ENCODE measurements around the gene CLASRP.

Gene CLASRP

GRCh38 chr19:45020071-45020470 is 18.8 kb upstream of the CLASRP start:
- DNase-seq (ENCODE audit: low spot score) = no peak

- DNase-seq (ENCODE audit: low spot score) = no peak
Observed at GRCh38 chr19:45021971-45022370, 16.9 kb upstream of the CLASRP start.

DNA sequence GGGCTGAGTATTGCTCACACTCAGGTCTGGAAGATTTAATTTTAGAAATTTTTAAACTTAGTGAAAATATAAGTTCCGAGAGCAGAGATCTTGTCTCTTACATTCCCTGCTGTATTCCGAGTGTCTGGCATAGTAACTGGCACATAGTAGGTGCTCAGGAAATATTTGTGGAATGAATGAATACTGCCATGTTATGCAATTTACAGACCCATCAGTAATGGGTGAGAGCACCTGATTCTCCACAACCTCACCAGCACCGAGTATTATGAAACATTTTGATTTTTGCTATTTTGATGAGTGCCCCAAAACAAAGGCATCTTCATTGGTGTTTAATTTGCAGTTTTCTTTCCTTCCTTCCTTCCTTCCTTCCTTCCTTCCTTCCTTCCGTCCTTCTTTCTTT is 15.8 kb upstream of the CLASRP start:
- DNase-seq (ENCODE audit: low spot score) = no peak

DNA sequence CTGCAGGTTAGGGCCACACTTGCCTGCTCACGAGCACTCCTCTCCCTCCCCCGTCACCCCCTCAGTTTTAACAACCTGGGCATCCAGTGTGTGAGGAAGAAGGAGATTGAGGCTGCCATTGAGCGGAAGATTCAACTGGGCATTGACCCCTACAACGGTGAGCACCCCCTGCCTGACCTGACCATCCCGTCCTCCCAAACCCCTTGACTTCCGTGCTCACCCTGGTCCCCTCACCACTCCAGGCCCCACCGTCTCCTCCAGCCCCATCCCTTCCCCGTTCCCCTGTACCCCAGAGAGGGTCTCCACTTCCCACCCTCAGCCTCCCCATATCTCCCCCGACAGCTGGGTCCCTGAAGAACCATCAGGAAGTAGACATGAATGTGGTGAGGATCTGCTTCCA is 13.6 kb upstream of the CLASRP start:
- no peak for DNase-seq (ENCODE audit: low spot score)

GRCh38 chr19:45027371-45027770 is 11.5 kb upstream of the CLASRP start:
- no peak for DNase-seq (ENCODE audit: low spot score)

DNA sequence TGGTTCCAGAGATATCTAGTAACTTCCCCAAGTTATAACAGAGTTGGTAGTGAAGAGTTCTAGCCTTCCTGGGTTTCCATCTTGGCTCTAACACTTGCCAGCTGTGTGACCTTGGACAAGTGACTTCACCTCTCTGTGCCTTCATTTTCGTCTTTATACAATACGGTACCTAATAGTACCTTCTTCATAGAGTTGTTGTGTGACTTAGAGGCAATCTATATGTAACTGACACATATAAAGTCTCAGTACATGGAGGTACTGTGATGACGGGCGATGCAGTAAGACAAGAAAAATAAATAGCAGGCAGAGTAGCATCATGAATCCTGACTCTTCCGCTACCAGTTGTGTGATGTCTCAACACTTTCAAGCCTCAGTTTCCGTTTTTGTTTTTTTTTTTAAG is 8.0 kb upstream of the CLASRP start:
- DNase-seq (ENCODE audit: low spot score) = no peak

DNA sequence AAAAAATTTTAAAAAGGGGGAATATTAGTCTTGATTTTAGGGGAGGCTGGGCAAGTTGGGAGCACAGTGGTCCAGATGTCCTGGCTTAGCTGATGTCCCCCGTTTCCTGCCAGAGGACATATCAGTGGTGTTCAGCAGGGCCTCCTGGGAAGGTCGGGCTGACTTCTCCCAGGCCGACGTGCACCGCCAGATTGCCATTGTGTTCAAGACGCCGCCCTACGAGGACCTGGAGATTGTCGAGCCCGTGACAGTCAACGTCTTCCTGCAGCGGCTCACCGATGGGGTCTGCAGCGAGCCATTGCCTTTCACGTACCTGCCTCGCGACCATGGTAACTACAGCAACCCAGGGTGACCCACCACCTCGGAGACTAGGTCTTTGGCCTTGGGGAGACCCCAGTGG is 6.4 kb upstream of the CLASRP start:
- no peak for DNase-seq (ENCODE audit: low spot score)

DNA sequence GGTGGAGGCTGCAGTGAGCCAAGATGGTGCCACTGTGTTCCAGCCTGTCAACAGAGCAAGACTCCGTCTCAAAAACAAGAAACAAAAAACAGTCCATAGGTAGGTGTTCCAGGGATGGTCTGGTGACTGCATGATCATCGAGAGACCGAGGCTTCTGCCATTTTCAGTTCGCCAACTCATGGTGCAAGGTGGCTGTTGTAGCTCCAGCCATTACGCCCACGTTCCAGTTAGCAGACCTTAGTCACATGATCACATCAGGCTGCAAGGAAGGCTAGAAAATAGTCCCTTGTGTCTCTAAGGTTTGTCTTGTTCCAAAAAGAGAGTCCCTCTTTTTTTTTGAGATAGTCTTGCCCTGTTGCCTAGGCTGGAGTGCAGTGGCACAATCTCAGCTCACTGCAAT is 3.1 kb upstream of the CLASRP start:
- no peak for DNase-seq (ENCODE audit: low spot score)

DNA sequence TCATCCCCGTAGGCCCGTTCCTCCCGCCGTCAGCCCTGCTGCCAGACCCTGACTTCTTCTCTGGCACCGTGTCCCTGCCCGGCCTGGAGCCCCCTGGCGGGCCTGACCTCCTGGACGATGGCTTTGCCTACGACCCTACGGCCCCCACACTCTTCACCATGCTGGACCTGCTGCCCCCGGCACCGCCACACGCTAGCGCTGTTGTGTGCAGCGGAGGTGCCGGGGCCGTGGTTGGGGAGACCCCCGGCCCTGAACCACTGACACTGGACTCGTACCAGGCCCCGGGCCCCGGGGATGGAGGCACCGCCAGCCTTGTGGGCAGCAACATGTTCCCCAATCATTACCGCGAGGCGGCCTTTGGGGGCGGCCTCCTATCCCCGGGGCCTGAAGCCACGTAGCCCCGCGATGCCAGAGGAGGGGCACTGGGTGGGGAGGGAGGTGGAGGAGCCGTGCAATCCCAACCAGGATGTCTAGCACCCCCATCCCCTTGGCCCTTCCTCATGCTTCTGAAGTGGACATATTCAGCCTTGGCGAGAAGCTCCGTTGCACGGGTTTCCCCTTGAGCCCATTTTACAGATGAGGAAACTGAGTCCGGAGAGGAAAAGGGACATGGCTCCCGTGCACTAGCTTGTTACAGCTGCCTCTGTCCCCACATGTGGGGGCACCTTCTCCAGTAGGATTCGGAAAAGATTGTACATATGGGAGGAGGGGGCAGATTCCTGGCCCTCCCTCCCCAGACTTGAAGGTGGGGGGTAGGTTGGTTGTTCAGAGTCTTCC is 1.3 kb upstream of the CLASRP start:
- no peak for DNase-seq (ENCODE audit: low spot score)

GRCh38 chr19:45040059-45040771 is 1.4 kb downstream of the CLASRP start:
- no peak for DNase-seq (ENCODE audit: low spot score)

DNA sequence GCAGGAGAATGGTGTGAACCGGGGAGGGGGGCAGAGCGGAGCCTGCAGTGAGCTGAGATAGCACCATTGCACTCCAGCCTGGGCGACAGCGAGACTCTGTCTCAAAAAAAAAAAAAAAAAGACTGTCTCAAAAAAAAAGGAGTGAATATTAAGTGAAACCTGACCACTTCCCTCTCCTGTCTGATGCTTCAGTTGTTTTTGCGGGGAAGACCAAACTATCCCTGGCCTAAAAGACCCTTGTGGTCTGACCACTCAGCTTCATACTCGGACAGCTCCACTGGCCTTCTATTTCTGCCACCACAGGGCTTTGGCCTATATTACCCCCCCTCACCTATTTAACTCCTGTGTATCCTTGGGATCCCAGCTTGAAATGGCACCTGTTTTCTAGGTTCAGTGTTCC is 2.3 kb downstream of the CLASRP start:
- DNase-seq (ENCODE audit: low spot score) = no peak

DNA sequence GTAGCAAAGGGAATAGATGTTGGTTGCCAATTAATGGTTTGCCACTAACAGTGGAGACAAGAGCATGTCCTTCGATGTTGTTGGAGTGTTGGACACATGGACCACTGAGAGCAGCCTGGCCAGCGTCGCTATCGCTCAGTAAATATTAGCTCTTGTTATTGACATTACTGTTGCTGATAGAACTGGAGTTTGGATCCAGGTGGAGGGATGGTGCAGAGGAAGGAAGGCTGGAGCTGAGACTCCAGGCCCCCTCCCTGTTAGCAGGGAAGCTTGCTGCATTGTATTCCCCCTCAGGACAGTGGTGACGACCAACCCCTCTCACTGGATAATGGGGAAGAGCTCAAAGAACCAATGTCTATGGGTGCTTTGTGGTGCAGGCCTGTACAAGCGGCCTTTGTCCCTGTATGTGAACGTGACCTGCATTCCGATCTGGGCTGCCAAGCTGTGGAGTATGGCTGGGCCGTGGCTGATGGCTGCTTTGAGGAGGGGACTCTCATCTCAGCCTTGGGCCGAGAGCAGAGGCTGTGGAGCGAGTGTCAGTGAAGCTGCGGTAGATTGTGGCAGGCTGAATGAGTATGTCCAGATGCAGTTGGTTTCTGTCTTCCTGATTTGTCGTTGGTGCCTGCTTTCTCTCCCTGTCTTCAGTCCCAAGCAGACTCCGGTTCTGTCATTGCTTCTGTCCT is 7.0 kb downstream of the CLASRP start:
- DNase-seq (ENCODE audit: low spot score) = no peak

DNA sequence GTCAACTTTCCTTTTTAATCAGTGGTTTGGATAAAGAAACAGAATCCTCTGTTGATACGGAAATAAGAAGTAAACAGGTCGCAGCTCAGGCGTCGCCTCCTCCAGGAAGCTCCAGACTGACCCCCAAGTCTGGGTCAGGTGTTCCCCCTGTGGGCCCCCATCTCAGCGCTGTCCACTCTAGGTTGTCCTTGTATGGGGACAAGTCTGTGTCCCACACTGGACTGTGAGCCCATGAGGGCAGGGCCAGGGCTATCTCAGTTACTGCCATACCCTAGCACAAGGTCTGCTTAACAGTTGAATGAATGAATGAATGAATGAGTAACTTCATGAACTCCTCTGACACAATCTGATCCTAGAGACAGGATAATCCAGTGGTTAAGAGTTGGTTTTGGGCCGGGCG is 7.5 kb downstream of the CLASRP start:
- no peak for DNase-seq (ENCODE audit: low spot score)

DNA sequence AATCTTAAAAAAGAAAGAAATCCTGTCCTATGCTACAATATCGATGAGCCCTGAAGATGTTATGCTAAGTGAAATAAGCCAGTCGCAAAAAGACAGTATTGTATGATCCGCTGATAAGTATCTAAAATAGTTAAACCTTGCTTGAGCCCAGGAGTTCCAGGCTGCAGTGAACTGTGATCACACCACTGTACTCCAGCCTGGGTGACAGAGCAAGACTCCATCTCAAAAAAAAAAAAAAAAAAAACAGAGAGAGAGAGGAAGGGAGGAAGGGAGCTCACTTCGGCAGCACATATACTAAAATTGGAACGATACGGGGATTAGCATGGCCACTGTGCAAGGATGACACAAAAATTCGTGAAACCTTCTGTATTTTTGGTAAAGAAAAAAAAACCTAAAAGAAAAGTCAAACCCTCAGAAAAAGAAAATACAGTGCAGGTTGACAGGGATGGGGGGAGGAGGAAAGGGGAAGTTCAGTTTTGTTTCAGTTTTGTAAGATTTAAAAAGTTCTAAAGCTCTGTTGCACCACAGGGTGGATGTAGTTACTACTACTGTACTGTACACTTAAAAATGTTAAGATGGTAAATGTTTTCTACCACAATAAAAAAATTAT is 8.4 kb downstream of the CLASRP start:
- no peak for DNase-seq (ENCODE audit: low spot score)

- DNase-seq (ENCODE audit: low spot score) = no peak
Observed at GRCh38 chr19:45049073-45049736, 10.4 kb downstream of the CLASRP start.

GRCh38 chr19:45050036-45050435 is 11.2 kb downstream of the CLASRP start:
- no peak for DNase-seq (ENCODE audit: low spot score)

GRCh38 chr19:45051929-45052579 is 13.2 kb downstream of the CLASRP start:
- no peak for DNase-seq (ENCODE audit: low spot score)

DNA sequence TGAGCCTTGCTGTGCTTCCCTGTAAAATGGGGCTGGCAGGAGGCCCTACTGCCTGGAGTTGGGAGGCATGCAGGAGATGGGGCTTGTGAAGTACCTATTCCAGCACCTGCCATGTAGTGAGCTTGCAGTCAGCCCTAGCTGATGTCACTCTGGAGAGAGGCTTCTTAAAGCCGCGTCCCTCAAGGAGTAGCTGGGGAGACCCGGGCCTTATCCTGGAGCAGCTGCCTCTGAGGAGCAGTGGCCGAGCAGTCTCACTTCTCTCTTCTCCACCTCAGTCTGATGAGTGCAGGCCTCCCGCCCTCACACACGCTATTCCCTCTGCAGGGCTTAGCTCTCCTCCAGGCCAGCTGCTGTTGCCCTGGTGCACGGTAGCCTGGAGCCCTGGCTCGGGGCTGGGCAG is 18.0 kb downstream of the CLASRP start:
- no peak for DNase-seq (ENCODE audit: low spot score)

DNA sequence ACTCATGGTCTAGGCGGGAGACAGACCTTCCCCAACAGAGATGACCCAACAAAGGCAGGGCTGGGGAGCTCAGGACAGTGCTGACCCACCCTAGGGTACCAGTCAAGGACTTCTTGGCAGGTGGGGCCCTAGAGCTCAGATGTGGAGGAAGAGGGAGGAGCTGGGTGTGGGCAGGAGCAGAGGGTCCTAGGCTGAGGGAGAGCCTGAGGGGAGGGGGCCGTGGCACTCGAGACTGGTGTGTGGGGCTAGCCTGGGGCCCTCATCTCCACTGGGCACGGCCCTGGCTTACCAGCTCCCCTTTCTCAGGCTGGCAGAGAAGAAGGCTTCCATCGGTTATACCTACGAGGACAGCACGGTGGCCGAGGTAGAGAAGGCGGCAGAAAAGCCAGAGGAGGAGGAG is 18.6 kb downstream of the CLASRP start:
- DNase-seq (ENCODE audit: low spot score) = no peak

DNA sequence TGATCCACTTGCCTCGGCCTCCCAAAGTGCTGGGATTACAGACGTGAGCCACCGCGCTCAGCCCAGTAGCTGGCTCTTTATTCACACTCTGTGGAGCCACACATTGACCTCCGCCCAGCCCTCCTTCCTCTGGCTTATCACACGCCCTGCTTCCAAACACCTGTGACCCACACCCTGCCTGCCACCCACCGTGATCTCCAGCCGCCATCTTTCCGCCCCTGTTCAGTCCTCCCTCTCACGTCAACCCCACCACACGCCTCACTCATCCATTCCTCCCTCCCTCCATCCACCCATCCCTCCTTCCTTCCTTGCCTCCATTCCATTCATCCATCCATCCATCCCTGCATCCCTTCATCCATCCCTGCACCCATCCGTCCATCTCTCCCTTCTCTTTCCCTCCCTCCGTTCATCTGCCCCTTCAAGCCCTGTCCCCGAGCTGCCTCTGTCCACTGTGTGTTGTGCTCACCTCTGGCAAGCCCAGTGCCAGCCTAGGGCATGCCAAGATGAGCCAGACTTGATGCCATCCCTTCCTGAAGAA is 19.8 kb downstream of the CLASRP start:
- no peak for DNase-seq (ENCODE audit: low spot score)

DNA sequence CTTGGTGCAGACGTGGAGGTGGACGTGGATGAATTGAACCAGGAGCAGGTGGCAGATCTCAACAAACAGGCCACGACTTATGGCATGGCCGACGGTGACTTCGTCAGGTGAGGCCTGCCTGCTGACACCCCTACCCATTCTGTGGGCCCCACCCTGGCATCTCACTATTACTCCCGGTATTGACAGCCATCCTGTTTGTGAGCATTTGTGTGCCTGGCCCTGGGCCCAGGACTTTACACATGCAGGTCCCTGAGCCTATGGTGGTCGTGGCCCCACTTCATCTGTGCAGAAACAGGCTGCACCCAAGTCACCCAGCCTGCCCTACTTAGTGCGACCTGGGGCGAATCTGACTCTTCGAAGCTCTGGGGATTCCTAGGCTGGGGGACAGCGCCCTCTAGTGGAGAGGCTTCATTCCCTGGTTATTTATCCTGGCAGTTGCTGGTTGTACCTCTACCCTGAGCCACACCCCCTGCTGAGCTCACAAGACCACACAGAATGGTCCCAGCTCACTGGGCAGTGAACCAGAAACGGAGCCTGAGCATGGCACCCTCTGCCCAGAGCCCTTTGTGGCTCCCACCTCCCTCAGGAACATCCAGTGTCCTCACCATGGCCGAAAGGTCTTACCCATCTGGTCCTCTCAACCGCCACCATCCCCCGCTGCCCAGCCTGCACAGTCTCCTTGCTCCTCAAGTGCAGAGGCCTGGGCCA is 20.6 kb downstream of the CLASRP start:
- DNase-seq (ENCODE audit: low spot score) = peak; percentile 90

Measured in hepatic stellate cell (primary cell).